GM21786 (cell line): ENCODE measurements around the gene CTH.
"Not testable (repeated sequence)": the region's sequence is repeated elsewhere in the genome, so short reads cannot be mapped to it uniquely, and the experiment has no call there.

ENCODE experiments used
- ATAC-seq: cut with Tn5 transposase; IDR thresholded peaks from one replicate; pipeline ENCODE4 v1.9.1; 2021; ENCODE audit not compliant: unreplicated experiment

Gene CTH

GRCh38 chr1:70410604-70411359, at the start of gene CTH:
TSS of gene CTH (plus strand) at chr1:70411268. CDS start at chr1:70411416, 148 bp downstream.
- ATAC-seq, result peak; percentile 92

GRCh38 chr1:70361727-70362398, 49.2 kb upstream of the CTH start:
- no peak for ATAC-seq

GRCh38 chr1:70364439-70364838, 46.6 kb upstream of the CTH start:
- no peak for ATAC-seq

GRCh38 chr1:70366425-70366952, 44.6 kb upstream of the CTH start:
- ATAC-seq, result not testable (repeated sequence)

- ATAC-seq, result not testable (repeated sequence)
Observed at GRCh38 chr1:70366997-70367396, 44.1 kb upstream of the CTH start.

GRCh38 chr1:70367397-70367796, 43.7 kb upstream of the CTH start:
- ATAC-seq, result not testable (repeated sequence)

GRCh38 chr1:70371586-70371985, 39.5 kb upstream of the CTH start:
- ATAC-seq, result not testable (repeated sequence)

GRCh38 chr1:70372426-70372825, 38.6 kb upstream of the CTH start:
- ATAC-seq, result no peak

GRCh38 chr1:70373580-70373979, 37.5 kb upstream of the CTH start:
- ATAC-seq, result not testable (repeated sequence)

- ATAC-seq, result no peak
Observed at GRCh38 chr1:70376196-70376595, 34.9 kb upstream of the CTH start.

GRCh38 chr1:70382682-70383081, 28.4 kb upstream of the CTH start:
- ATAC-seq, result peak; percentile 89

GRCh38 chr1:70383483-70383882, 27.6 kb upstream of the CTH start:
- no peak for ATAC-seq

- ATAC-seq, result no peak
Observed at GRCh38 chr1:70384542-70384941, 26.5 kb upstream of the CTH start.

- ATAC-seq, result no peak
Observed at GRCh38 chr1:70385477-70385876, 25.6 kb upstream of the CTH start.

GRCh38 chr1:70386121-70386520, 24.9 kb upstream of the CTH start:
- ATAC-seq, result no peak

- no peak for ATAC-seq
Observed at GRCh38 chr1:70387507-70387906, 23.6 kb upstream of the CTH start.

GRCh38 chr1:70392626-70393025, 18.4 kb upstream of the CTH start:
- ATAC-seq, result no peak

GRCh38 chr1:70396607-70397006, 14.5 kb upstream of the CTH start:
- ATAC-seq, result no peak

GRCh38 chr1:70397013-70397412, 14.1 kb upstream of the CTH start:
- ATAC-seq, result no peak

GRCh38 chr1:70400335-70400734, 10.7 kb upstream of the CTH start:
- no peak for ATAC-seq

- ATAC-seq, result no peak
Observed at GRCh38 chr1:70401974-70402373, 9.1 kb upstream of the CTH start.

- ATAC-seq, result no peak
Observed at GRCh38 chr1:70403759-70404158, 7.3 kb upstream of the CTH start.
